Nephron progenitor cell (in vitro differentiated cells): ENCODE measurements around the gene RGS6.

Experiments used
- DNase-seq: peaks from one replicate; pipeline ENCODE4 v3.0.0; 2021
- H3K27ac Mint-ChIP-seq: 2 replicates; pipeline ENCODE4 v1.8.0; 2021; ENCODE audit warnings: mild to moderate bottlenecking, moderate library complexity, mixed read lengths
- H3K27me3 Mint-ChIP-seq: 2 replicates; pipeline ENCODE4 v1.8.0; 2021; ENCODE audit warnings: mild to moderate bottlenecking, low read depth, mixed read lengths; ENCODE audit not compliant: poor library complexity
- H3K36me3 Mint-ChIP-seq: 2 replicates; pipeline ENCODE4 v1.8.0; 2021; ENCODE audit warnings: low read depth, mixed read lengths
- H3K4me1 Mint-ChIP-seq: 2 replicates; pipeline ENCODE4 v1.8.0; 2021; ENCODE audit warnings: mixed read lengths
- H3K4me3 Mint-ChIP-seq: 2 replicates; pipeline ENCODE4 v1.8.0; 2021; ENCODE audit warnings: mild to moderate bottlenecking, moderate library complexity, mixed read lengths
- H3K9me3 Mint-ChIP-seq: 2 replicates; pipeline ENCODE4 v1.8.0; 2021; ENCODE audit warnings: mild to moderate bottlenecking, moderate library complexity, mixed read lengths
- TF ChIP-seq, protein P1 (sequence below): fragments of 200-600 bp; sonication (generic); IDR thresholded peaks from 2 replicates; pipeline ENCODE4 v1.5.0; 2021; ENCODE audit warnings: antibody characterized with exemption

Gene RGS6

DNA sequence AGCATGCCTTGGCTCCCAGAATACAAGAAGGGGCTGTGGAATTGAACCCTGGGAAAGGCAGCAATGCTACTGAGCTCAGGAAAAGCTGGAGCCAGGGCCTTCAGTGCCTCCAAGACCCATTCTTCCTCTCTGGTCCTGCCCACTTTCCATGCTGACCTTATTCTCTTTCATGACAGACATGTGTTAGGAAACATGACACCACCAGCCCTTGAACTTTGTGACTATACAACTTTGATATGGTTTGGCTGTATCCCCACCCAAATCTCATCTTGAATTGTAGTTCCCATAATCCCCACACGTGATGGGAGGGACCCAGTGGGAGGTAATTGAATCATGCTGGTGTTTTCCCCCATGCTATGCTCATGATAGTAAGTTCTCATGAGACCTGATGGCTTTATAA lies 553.5 kb downstream of the RGS6 start:
- DNase-seq = no peak
- TF ChIP-seq, protein P1, sequence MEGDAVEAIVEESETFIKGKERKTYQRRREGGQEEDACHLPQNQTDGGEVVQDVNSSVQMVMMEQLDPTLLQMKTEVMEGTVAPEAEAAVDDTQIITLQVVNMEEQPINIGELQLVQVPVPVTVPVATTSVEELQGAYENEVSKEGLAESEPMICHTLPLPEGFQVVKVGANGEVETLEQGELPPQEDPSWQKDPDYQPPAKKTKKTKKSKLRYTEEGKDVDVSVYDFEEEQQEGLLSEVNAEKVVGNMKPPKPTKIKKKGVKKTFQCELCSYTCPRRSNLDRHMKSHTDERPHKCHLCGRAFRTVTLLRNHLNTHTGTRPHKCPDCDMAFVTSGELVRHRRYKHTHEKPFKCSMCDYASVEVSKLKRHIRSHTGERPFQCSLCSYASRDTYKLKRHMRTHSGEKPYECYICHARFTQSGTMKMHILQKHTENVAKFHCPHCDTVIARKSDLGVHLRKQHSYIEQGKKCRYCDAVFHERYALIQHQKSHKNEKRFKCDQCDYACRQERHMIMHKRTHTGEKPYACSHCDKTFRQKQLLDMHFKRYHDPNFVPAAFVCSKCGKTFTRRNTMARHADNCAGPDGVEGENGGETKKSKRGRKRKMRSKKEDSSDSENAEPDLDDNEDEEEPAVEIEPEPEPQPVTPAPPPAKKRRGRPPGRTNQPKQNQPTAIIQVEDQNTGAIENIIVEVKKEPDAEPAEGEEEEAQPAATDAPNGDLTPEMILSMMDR = no peak
- Mint-ChIP-seq H3K27me3 (peaks cover 3% of the 10 kb centered on the region), H3K27ac (no peak overlapping the region), H3K4me3 (no peak overlapping the region), H3K4me1 (peaks cover 13% of the 10 kb centered on the region), H3K36me3 (peaks cover 7% of the 10 kb centered on the region), H3K9me3 (peaks cover 41% of the 10 kb centered on the region)

DNA sequence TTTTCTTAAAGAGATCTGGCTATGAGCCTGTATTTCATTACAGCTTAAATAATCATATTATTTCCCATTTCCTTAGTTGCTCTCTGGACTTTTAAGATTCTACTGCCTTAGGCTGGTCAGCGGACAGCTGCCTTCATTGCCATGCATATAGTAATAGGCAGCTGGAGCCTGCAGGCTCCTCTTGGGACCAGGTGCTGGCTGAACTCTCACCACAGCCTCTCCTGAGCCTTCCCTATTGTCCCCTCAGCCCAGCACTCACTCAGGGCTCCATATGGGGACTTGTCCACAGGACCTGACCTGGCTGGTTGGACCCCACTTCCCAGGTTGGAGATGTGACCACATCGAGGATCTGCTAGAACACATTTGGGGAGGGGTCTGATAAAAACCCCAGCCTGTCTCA lies 556.3 kb downstream of the RGS6 start:
- Mint-ChIP-seq H3K36me3 (peaks cover 8% of the 10 kb centered on the region), H3K27me3 (peaks cover 3% of the 10 kb centered on the region), H3K4me3 (no peak overlapping the region), H3K4me1 (peaks cover 4% of the 10 kb centered on the region), H3K9me3 (peaks cover 52% of the 10 kb centered on the region), H3K27ac (no peak overlapping the region)
- TF ChIP-seq, protein P1 = no peak
- no peak for DNase-seq

DNA sequence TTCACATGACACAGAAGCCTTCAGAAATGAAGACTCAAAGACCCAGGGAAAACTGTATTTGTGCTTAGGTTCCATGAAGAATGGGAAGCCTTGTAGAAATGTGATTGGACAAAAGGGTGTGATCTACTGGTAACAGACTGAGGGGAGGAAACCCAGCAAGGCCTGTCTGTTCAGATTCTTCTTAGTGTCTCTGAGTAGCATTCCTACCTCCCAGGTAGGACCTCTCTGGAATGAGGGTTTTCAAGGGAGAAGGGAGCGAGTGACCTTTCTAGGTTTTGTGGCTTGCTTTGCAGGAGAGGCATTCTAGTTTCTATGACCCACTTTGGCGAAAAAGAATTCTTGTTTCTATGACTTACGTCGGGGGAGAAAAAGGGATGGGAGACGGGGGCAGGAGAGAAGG lies 560.0 kb downstream of the RGS6 start:
- peaks cover 11% of the 10 kb centered on the region for H3K27me3 Mint-ChIP-seq
- no peak for DNase-seq
- no peaks in the 10 kb centered on the region for H3K4me1 Mint-ChIP-seq

DNA sequence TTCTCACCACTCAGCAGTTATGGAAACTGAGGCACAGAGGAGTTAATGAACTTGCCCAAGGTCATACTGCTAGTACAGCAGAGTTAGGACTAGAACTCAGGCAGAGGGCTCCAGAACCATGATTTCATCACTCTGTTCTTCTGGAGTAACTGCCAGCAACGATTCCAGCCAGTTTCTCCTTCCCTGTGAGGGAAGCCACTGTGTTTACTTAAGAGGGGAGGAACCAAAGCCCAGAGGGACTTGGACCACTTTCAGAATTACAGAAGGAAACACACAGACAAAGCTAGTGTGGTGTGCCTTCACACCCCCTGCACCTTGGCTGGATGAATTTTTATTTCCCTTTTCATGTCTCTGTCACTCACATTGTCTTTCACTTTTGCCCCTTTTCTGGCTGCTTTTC lies 563.4 kb downstream of the RGS6 start:
- DNase-seq = no peak
- TF ChIP-seq, protein P1 = no peak

More for the DNA sequence above, 560.0 kb downstream of the RGS6 start:
- Mint-ChIP-seq H3K36me3 (peaks cover 14% of the 10 kb centered on the region), H3K9me3 (peaks cover 78% of the 10 kb centered on the region), H3K4me3 (no peak overlapping the region), H3K27ac (no peak overlapping the region)
- TF ChIP-seq, protein P1 = no peak

DNA sequence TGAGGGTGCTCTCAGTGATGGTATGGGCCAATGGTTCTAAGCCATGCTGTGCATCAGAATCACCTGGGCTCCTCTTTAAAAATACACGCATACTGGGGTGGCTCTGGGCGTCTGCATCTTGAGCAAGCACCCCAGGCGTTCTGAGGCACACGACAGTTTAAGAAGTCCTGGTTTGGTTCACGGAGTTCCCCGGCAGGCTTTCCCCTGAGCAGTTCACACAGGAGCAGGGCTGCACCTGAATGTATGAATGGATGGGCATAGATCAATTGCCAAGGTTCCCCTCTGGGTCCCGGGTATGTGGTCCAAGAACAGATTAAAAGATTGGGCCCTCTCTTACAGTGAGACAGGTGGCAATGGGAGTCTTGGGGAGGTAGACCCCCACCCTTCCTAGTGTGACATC lies 566.4 kb downstream of the RGS6 start:
- no peak overlapping the region for H3K27ac Mint-ChIP-seq
- peaks cover 18% of the 10 kb centered on the region for H3K27me3 Mint-ChIP-seq
- no peaks in the 10 kb centered on the region for H3K4me1 Mint-ChIP-seq
- TF ChIP-seq, protein P1 = no peak
- H3K4me3 Mint-ChIP-seq = no peak overlapping the region
- no peak for DNase-seq
- peaks cover 5% of the 10 kb centered on the region for H3K36me3 Mint-ChIP-seq
- H3K9me3 Mint-ChIP-seq = peaks cover 32% of the 10 kb centered on the region

More for the DNA sequence above, 563.4 kb downstream of the RGS6 start:
- Mint-ChIP-seq H3K27ac (no peak overlapping the region), H3K4me1 (no peaks in the 10 kb centered on the region), H3K27me3 (peaks cover 16% of the 10 kb centered on the region), H3K9me3 (peaks cover 49% of the 10 kb centered on the region), H3K4me3 (no peak overlapping the region), H3K36me3 (peaks cover 8% of the 10 kb centered on the region)

DNA sequence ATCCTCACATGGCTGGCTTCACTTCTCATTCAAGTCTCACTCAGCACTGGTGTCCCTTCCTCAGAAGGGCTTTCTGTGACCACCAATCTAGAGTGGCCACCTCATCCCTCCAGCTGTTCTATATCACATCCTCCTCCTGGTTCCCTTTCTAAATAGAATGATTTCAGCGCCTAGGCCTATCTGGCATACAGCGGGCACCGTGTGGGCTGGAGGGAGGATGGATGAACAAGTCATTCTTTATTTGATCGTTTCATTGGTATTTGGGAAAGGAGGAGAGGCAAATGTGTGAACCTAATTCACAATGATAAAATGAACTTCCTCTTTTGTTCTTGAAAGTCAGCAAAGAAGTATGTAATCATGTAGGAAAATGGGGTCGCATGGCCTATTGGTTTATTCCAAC lies 567.5 kb downstream of the RGS6 start:
- H3K36me3 Mint-ChIP-seq = no peaks in the 10 kb centered on the region
- DNase-seq = no peak
- no peaks in the 10 kb centered on the region for H3K4me1 Mint-ChIP-seq
- H3K4me3 Mint-ChIP-seq = no peak overlapping the region
- TF ChIP-seq, protein P1 = no peak
- peaks cover 20% of the 10 kb centered on the region for H3K27me3 Mint-ChIP-seq
- H3K27ac Mint-ChIP-seq = no peak overlapping the region
- H3K9me3 Mint-ChIP-seq = peaks cover 30% of the 10 kb centered on the region
